Gastrocnemius medialis (tissue), 4 donors: ENCODE measurements around the gene B4GALT7.

ENCODE experiments used
- CTCF ChIP-seq, 5 experiments: fragments of 450-650 bp in 3 of 5; fragments of 200-600 bp in 2 of 5; sonication (generic) in 2 of 5; IDR thresholded peaks in 4 of 5; conservative IDR thresholded peaks in 1 of 5; 1 replicate in 4 of 5; 2 replicates in 1 of 5; pipeline ENCODE4 v1.5.1; 2016 to 2019; ENCODE audit warnings: antibody characterized with exemption in 5 of 5, mild to moderate bottlenecking in 3 of 5, moderate library complexity in 3 of 5
- POLR2A ChIP-seq, 2 donors: fragments of 450-650 bp; IDR thresholded peaks; one replicate each; pipeline ENCODE4 v1.6.1; 2017; ENCODE audit warnings: antibody characterized with exemption in 2 of 2, mild to moderate bottlenecking in 2 of 2, moderate library complexity in 2 of 2

- no peak for TF ChIP-seq CTCF (IDR thresholded peaks at IDR 0.05 in 4 of 5, conservative IDR thresholded peaks at IDR 0.05 in 1 of 5)
- TF ChIP-seq POLR2A (IDR thresholded peaks at IDR 0.05), result no peak
Measured at GRCh38 chr5:177553671-177554429, 46.1 kb upstream of the B4GALT7 start.
